ENCODE results near the gene PWP2. TPM values are rescaled to one million over a fixed set of nuclear protein-coding genes. Genes with fewer than 3 reads are reported as not detected.
"Not testable (repeated sequence)": the region's sequence is repeated elsewhere in the genome, so short reads cannot be mapped to it uniquely, and the experiment has no call there.

Gene PWP2
- total and polyA plus RNA-seq, 2 donors: 8.6 to 9.2 TPM

- not testable (repeated sequence) for H3K4me3 ChIP-seq (ENCODE audit: low read depth, low read length); DNase-seq (ENCODE audit: extremely low spot score); H3K27ac ChIP-seq (ENCODE audit: low read depth); H3K36me3 ChIP-seq (ENCODE audit: insufficient read depth); H3K4me1 ChIP-seq (ENCODE audit: insufficient read depth)
- no CpG with 5 or more reads among the region's 13 CpGs for WGBS
These were observed 64.9 kb downstream of the PWP2 start for GRCh38 chr21:44171962-44172572.

GRCh38 chr21:44172741-44173140, 65.5 kb downstream of the PWP2 start:
- DNase-seq (ENCODE audit: extremely low spot score); H3K36me3 ChIP-seq (ENCODE audit: insufficient read depth); H3K4me1 ChIP-seq (ENCODE audit: insufficient read depth); H3K4me3 ChIP-seq (ENCODE audit: low read depth, low read length); H3K27ac ChIP-seq (ENCODE audit: low read depth): not testable (repeated sequence)
- no CpG with 5 or more reads among the region's 19 CpGs for WGBS

GRCh38 chr21:44175189-44175588, 68.0 kb downstream of the PWP2 start:
- not testable (repeated sequence) for H3K4me3 ChIP-seq (ENCODE audit: low read depth, low read length); H3K4me1 ChIP-seq (ENCODE audit: insufficient read depth); H3K36me3 ChIP-seq (ENCODE audit: insufficient read depth); DNase-seq (ENCODE audit: extremely low spot score); H3K27ac ChIP-seq (ENCODE audit: low read depth)
- 97% methylated on average over 9 of the region's 17 CpGs for WGBS

- not testable (repeated sequence) for DNase-seq (ENCODE audit: extremely low spot score); H3K4me1 ChIP-seq (ENCODE audit: insufficient read depth); H3K27ac ChIP-seq (ENCODE audit: low read depth); H3K36me3 ChIP-seq (ENCODE audit: insufficient read depth); H3K4me3 ChIP-seq (ENCODE audit: low read depth, low read length)
- 60% methylated on average over 1 of the region's 14 CpGs for WGBS
These were observed 68.9 kb downstream of the PWP2 start for GRCh38 chr21:44176127-44176526.

Other genes with a start within 250 kb of the PWP2 start
- 19.5 TPM for gene AGPAT3, start 242.2 kb upstream of the PWP2 start, total RNA-seq
- 25.1 TPM for gene AGPAT3, start 242.2 kb upstream of the PWP2 start, polyA plus RNA-seq
- 27.8 TPM for gene TRAPPC10, start 95.1 kb upstream of the PWP2 start, total RNA-seq
- 11.2 TPM for gene TRAPPC10, start 95.1 kb upstream of the PWP2 start, polyA plus RNA-seq
- gene GATD3, start 26.3 kb downstream of the PWP2 start, total RNA-seq: 20.9 TPM
- gene GATD3, start 26.3 kb downstream of the PWP2 start, polyA plus RNA-seq: 52.0 TPM
- 2.7 TPM for gene ICOSLG, start 133.5 kb downstream of the PWP2 start, total RNA-seq
- 1.3 TPM for gene ICOSLG, start 133.5 kb downstream of the PWP2 start, polyA plus RNA-seq
- not detected for gene DNMT3L, start 154.5 kb downstream of the PWP2 start, total RNA-seq
- gene DNMT3L, start 154.5 kb downstream of the PWP2 start, polyA plus RNA-seq: not detected
- gene AIRE, start 178.5 kb downstream of the PWP2 start, total RNA-seq: 0.11 TPM
- 0.03 TPM for gene AIRE, start 178.5 kb downstream of the PWP2 start, polyA plus RNA-seq
- 74.8 TPM for gene PFKL, start 192.7 kb downstream of the PWP2 start, total RNA-seq
- gene PFKL, start 192.7 kb downstream of the PWP2 start, polyA plus RNA-seq: 116 TPM
- gene CFAP410, start 232.0 kb downstream of the PWP2 start, total RNA-seq: 10.1 TPM
- gene CFAP410, start 232.0 kb downstream of the PWP2 start, polyA plus RNA-seq: 43.7 TPM
- 1.2 TPM for gene TRPM2, start 246.2 kb downstream of the PWP2 start, total RNA-seq
- gene TRPM2, start 246.2 kb downstream of the PWP2 start, polyA plus RNA-seq: 3.3 TPM

Data from urinary bladder (tissue), 4 donors.